ENCODE results near the gene AATK. TPM values are rescaled to one million over a fixed set of nuclear protein-coding genes. Genes with fewer than 3 reads are reported as not detected.

Gene AATK
- total and polyA plus RNA-seq, 9 of the 15 experiments (the other 6 are each of a cell fraction or from before 2014, with no cell fraction given): 0.11 to 0.55 (median 0.38) TPM; not detected in 5

- TF ChIP-seq NFXL1 (CRISPR knock-in tag; IDR thresholded peaks at IDR 0.05) (no peak), THRB (CRISPR knock-in tag; conservative IDR thresholded peaks at IDR 0.05) (no peak), MYNN (IDR thresholded peaks at IDR 0.05) (peak; percentile 71; the same call in 1 of the 2 replicates), MYNN (CRISPR knock-in tag; IDR thresholded peaks at IDR 0.05) (no peak), FOXK2 (conservative IDR thresholded peaks at IDR 0.05 in 1 of 2, IDR thresholded peaks at IDR 0.05 in 1 of 2; ENCODE audit: low read depth in 2 of 2) (peak in 1 of 2 experiments; percentile 24; a peak in 1 of 4 replicates), MYC (IDR thresholded peaks at IDR 0.05; ENCODE audit: low read depth, low read length) (no peak; the same call in 1 of the 2 replicates), MYC (CRISPR knock-in tag; IDR thresholded peaks at IDR 0.05; ENCODE audit: borderline replicate concordance, low read depth) (no peak), ZFP36 (IDR thresholded peaks at IDR 0.05; ENCODE audit: low read depth, low read length, partially characterized antibody) (no peak), TEAD4 (IDR thresholded peaks at IDR 0.05; ENCODE audit: low read length) (peak; percentile 50; the same call in 1 of the 2 replicates), TEAD4 (CRISPR knock-in tag; IDR thresholded peaks at IDR 0.05; ENCODE audit: borderline replicate concordance) (no peak), HMGN3 (IDR thresholded peaks at IDR 0.05; ENCODE audit: borderline replicate concordance, extremely low read depth, insufficient read length, low read depth, low read length) (no peak), STAT6 (CRISPR knock-in tag; IDR thresholded peaks at IDR 0.05) (no peak), ARID1B (IDR thresholded peaks at IDR 0.05) (peak; percentile 61), NR2F6 (CRISPR knock-in tag; IDR thresholded peaks at IDR 0.05) (no peak), ZNF75A (CRISPR knock-in tag; IDR thresholded peaks at IDR 0.05) (no peak), SMC3 (conservative IDR thresholded peaks at IDR 0.05; ENCODE audit: insufficient read depth, low read depth, low read length) (no peak), E2F6 (IDR thresholded peaks at IDR 0.05; ENCODE audit: borderline replicate concordance in 1 of 2, extremely low read depth in 1 of 2, insufficient read depth in 1 of 2, insufficient read length in 1 of 2, low read depth in 1 of 2, low read length in 1 of 2, poor library complexity in 1 of 2, severe bottlenecking in 1 of 2) (peak in 1 of 2 experiments; percentile 18), SIN3A (IDR thresholded peaks at IDR 0.05; ENCODE audit: borderline replicate concordance in 2 of 2, control insufficient read depth in 1 of 2, low read depth in 2 of 2, low read length in 2 of 2) (peak in 1 of 2 experiments; percentile 54; a peak in 1 of 4 replicates), HOMEZ (CRISPR knock-in tag; IDR thresholded peaks at IDR 0.05) (no peak), ELF1 (tag; IDR thresholded peaks at IDR 0.05) (no peak; the same call in 1 of the 2 replicates), MCM5 (IDR thresholded peaks at IDR 0.05; ENCODE audit: low read depth) (no peak), TGIF2 (CRISPR knock-in tag; IDR thresholded peaks at IDR 0.05) (no peak), HNRNPUL1 (IDR thresholded peaks at IDR 0.05; ENCODE audit: low read length) (no peak)
Measured at GRCh38 chr17:81153340-81153803, 12.6 kb downstream of the AATK start (continued).
